ENCODE measurements around the gene CROCC. TPM values are rescaled to one million over a fixed set of nuclear protein-coding genes. Genes with fewer than 3 reads are reported as not detected.

Gene CROCC
- total RNA-seq, 1 donor from 2014 or later: 6.8 TPM

DNA sequence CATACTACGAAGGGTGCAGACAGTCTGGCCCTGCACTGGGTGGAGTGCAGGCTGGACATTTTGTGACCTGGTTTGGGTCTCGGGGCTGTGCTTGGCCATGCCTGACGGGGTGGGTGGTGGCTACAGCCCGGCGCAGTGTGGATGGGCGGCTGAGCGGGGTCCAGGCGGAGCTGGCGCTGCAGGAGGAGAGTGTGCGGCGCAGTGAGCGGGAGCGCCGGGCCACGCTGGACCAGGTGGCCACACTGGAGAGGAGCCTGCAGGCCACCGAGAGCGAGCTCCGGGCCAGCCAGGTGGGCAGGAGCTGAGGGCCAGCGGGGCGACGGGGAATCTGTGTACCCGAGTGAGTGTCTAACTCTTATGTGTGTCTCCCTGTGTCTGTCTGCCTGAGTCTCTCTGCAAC, 44.6 kb downstream of the CROCC start:
- H3K36me3 ChIP-seq (ENCODE audit: control insufficient read depth in 3 of 3, insufficient read depth in 3 of 3, low read length in 3 of 3): peaks cover 20 to 28% (median 28%) of the 10 kb centered on the region in 3 donors
- no peaks in the 10 kb centered on the region for H3K4me1 ChIP-seq (ENCODE audit: control insufficient read depth in 3 of 3, insufficient read depth in 3 of 3, low read length in 3 of 3)
- H3K27me3 ChIP-seq (ENCODE audit: control insufficient read depth in 3 of 3, insufficient read depth in 3 of 3, low read length in 3 of 3): no peaks in the 10 kb centered on the region
- H3K4me3 ChIP-seq (ENCODE audit: low read length in 3 of 3): no peak overlapping the region
- no peaks in the 10 kb centered on the region for H3K9me3 ChIP-seq (ENCODE audit: control insufficient read depth in 3 of 3, low read length in 3 of 3)
- H3K9ac ChIP-seq (ENCODE audit: low read depth in 1 of 3, low read length in 3 of 3): no peak overlapping the region
- no peak overlapping the region for H3K27ac ChIP-seq (ENCODE audit: low read depth, low read length)

DNA sequence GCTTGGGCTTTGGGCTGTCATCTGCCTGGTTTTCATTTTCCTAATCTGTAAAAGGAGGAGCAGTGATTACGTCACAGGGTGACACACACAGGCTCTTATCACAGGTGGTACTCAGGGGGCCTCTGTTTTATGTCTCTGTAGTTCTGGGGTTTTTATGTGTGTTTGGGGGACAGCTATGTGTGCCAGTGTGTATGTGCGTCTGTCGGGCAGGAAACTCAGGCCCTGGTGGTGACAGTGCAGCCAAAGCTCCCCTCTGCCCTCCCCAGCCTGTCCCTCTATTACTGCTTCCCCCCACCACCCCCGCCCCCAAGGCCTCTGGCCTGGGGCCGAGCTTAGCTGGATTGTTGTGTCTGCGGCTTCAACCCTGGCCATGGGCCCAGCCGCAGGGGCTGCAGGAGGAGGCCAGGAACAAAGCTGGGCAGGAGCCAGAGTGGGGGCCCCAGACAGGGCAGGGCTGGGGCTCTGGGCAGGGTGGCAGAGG, 45.4 kb downstream of the CROCC start:
- Histone ChIP-seq H3K9ac (ENCODE audit: low read depth in 1 of 3, low read length in 3 of 3) (no peak overlapping the region), H3K27me3 (ENCODE audit: control insufficient read depth in 3 of 3, insufficient read depth in 3 of 3, low read length in 3 of 3) (no peaks in the 10 kb centered on the region), H3K27ac (ENCODE audit: low read depth, low read length) (no peak overlapping the region), H3K36me3 (ENCODE audit: control insufficient read depth in 3 of 3, insufficient read depth in 3 of 3, low read length in 3 of 3) (peaks cover 21 to 28% (median 28%) of the 10 kb centered on the region in 3 donors), H3K9me3 (ENCODE audit: control insufficient read depth in 3 of 3, low read length in 3 of 3) (no peaks in the 10 kb centered on the region), H3K4me1 (ENCODE audit: control insufficient read depth in 3 of 3, insufficient read depth in 3 of 3, low read length in 3 of 3) (no peaks in the 10 kb centered on the region), H3K4me3 (ENCODE audit: low read length in 3 of 3) (no peak overlapping the region)

DNA sequence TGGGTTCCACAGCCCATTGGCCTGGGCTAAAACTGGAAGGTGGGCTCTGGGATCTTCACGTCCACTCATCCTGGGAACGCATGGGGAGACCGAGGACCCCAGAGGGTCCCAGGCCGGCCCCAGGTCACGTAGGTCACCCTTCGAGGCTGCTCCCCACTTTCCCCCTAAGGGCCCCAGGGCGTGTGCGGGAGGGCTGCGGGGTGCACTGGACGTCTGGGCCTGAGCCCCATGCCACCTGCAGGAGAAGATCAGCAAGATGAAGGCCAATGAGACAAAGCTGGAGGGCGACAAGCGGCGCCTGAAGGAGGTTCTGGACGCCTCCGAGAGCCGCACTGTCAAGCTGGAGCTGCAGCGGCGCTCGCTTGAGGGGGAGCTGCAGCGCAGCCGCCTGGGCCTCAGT, 46.2 kb downstream of the CROCC start:
- no peaks in the 10 kb centered on the region for H3K4me1 ChIP-seq (ENCODE audit: control insufficient read depth in 3 of 3, insufficient read depth in 3 of 3, low read length in 3 of 3)
- no peaks in the 10 kb centered on the region for H3K9me3 ChIP-seq (ENCODE audit: control insufficient read depth in 3 of 3, low read length in 3 of 3)
- no peak overlapping the region for H3K4me3 ChIP-seq (ENCODE audit: low read length in 3 of 3)
- no peak overlapping the region for H3K27ac ChIP-seq (ENCODE audit: low read depth, low read length)
- H3K9ac ChIP-seq (ENCODE audit: low read depth in 1 of 3, low read length in 3 of 3): no peak overlapping the region
- H3K36me3 ChIP-seq (ENCODE audit: control insufficient read depth in 3 of 3, insufficient read depth in 3 of 3, low read length in 3 of 3): peaks cover 21 to 28% (median 28%) of the 10 kb centered on the region in 3 donors
- no peaks in the 10 kb centered on the region for H3K27me3 ChIP-seq (ENCODE audit: control insufficient read depth in 3 of 3, insufficient read depth in 3 of 3, low read length in 3 of 3)

DNA sequence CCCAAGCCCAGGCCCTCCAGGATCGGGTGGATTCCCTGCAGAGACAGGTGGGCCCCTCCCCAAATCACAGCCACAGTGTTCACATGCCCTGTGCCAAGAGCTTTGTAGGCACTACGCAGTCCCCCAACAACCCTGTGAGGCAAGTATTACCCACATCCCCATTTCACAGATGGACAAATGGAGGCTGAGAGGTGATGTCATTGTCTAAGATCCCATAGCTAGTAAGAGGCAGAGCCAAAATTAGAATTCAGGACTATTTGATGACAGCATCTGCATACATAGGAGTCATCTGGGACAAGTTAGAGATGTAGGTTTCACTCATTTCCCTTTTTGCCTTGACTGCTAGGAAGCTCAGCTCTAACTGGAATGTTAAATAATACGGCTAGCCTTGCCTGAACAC, 46.6 kb downstream of the CROCC start:
- Histone ChIP-seq H3K36me3 (ENCODE audit: control insufficient read depth in 3 of 3, insufficient read depth in 3 of 3, low read length in 3 of 3) (peaks cover 21 to 28% (median 28%) of the 10 kb centered on the region in 3 donors), H3K4me1 (ENCODE audit: control insufficient read depth in 3 of 3, insufficient read depth in 3 of 3, low read length in 3 of 3) (no peaks in the 10 kb centered on the region), H3K4me3 (ENCODE audit: low read length in 3 of 3) (no peak overlapping the region), H3K9me3 (ENCODE audit: control insufficient read depth in 3 of 3, low read length in 3 of 3) (no peaks in the 10 kb centered on the region), H3K27ac (ENCODE audit: low read depth, low read length) (no peak overlapping the region), H3K9ac (ENCODE audit: low read depth in 1 of 3, low read length in 3 of 3) (no peak overlapping the region), H3K27me3 (ENCODE audit: control insufficient read depth in 3 of 3, insufficient read depth in 3 of 3, low read length in 3 of 3) (no peaks in the 10 kb centered on the region)

DNA sequence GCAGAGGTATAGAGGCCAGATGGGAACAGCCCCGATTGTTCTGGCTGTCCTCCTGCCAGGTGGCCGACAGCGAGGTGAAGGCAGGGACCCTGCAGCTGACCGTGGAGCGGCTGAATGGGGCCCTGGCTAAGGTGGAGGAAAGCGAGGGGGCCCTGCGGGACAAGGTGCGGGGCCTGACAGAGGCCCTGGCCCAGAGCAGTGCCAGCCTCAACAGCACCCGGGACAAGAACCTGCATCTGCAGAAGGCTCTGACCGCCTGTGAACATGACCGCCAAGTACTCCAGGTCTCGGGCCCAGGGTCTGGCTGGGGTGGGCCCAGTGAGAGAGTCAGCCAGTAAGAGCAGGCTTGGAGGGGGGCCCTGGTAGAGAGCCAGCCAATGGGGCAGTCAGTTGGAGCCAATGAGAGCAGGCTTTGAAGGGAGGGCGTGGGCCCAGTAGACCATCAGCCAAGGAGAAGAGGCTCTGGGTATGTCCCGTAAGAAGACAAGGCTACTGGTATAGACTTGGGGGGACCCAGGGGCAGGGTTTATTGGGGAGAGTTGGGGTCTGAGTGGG, 47.4 kb downstream of the CROCC start:
- H3K9me3 ChIP-seq (ENCODE audit: control insufficient read depth in 3 of 3, low read length in 3 of 3): no peaks in the 10 kb centered on the region
- H3K4me1 ChIP-seq (ENCODE audit: control insufficient read depth in 3 of 3, insufficient read depth in 3 of 3, low read length in 3 of 3): no peaks in the 10 kb centered on the region
- H3K36me3 ChIP-seq (ENCODE audit: control insufficient read depth in 3 of 3, insufficient read depth in 3 of 3, low read length in 3 of 3): peaks cover 21 to 28% (median 28%) of the 10 kb centered on the region in 3 donors

DNA sequence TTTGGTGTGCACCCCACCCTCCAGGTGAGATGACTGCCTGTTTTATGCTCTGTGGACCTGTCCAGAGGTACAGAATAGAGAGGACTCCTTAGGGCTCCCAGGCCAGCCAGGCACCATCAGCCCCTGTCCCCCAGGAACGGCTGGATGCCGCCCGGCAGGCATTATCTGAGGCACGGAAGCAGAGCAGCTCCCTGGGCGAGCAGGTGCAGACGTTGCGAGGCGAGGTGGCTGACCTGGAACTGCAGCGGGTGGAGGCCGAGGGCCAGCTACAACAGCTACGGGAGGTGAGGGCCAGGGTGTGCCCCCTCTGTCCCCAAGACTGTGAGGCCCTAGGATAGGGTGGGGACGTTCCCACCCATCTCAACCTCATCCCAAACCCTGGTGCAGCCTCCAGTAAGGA, 47.9 kb downstream of the CROCC start:
- no peaks in the 10 kb centered on the region for H3K4me1 ChIP-seq (ENCODE audit: control insufficient read depth in 3 of 3, insufficient read depth in 3 of 3, low read length in 3 of 3)

More for the DNA sequence above, 47.4 kb downstream of the CROCC start:
- no peak overlapping the region for H3K4me3 ChIP-seq (ENCODE audit: low read length in 3 of 3)
- no peaks in the 10 kb centered on the region for H3K27me3 ChIP-seq (ENCODE audit: control insufficient read depth in 3 of 3, insufficient read depth in 3 of 3, low read length in 3 of 3)
- no peak overlapping the region for H3K9ac ChIP-seq (ENCODE audit: low read depth in 1 of 3, low read length in 3 of 3)
- no peak overlapping the region for H3K27ac ChIP-seq (ENCODE audit: low read depth, low read length)

DNA sequence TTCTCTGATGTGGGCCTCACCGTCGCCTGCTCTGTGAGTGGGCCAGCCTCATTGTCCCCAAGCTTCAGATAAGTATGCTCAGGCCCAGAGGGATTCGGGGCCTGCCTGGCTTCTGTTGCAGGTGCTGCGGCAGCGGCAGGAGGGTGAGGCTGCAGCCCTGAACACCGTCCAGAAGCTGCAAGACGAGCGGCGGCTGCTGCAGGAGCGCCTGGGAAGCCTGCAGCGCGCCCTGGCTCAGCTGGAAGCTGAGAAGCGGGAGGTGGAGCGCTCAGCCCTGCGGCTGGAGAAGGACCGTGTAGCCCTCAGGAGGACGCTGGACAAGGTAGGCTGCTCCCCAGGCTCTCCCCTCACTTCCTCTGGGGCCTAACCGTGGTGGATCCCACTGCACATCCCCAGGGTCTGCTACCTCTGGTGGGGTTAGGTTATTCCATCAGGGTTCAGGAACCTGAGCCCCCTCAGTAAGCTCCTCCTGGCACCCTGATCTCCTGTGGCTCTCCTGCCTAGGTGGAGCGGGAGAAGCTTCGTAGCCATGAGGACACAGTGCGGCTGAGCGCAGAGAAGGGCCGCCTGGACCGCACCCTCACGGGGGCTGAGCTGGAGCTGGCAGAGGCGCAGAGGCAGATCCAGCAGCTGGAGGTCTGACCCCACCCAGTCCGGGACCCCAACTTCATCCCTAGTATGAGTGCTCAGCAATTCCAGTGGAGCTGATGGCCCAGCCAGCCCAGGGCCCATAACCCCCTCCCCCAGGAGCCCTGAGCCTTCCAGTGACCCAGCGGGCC, 48.6 kb downstream of the CROCC start:
- Histone ChIP-seq H3K4me1 (ENCODE audit: control insufficient read depth in 3 of 3, insufficient read depth in 3 of 3, low read length in 3 of 3) (no peaks in the 10 kb centered on the region), H3K27ac (ENCODE audit: low read depth, low read length) (no peak overlapping the region), H3K4me3 (ENCODE audit: low read length in 3 of 3) (no peak overlapping the region), H3K27me3 (ENCODE audit: control insufficient read depth in 3 of 3, insufficient read depth in 3 of 3, low read length in 3 of 3) (no peaks in the 10 kb centered on the region), H3K9me3 (ENCODE audit: control insufficient read depth in 3 of 3, low read length in 3 of 3) (no peaks in the 10 kb centered on the region), H3K36me3 (ENCODE audit: control insufficient read depth in 3 of 3, insufficient read depth in 3 of 3, low read length in 3 of 3) (peaks cover 21 to 24% (median 23%) of the 10 kb centered on the region in 3 donors), H3K9ac (ENCODE audit: low read depth in 1 of 3, low read length in 3 of 3) (no peak overlapping the region)

More for the DNA sequence above, 47.9 kb downstream of the CROCC start:
- no peak overlapping the region for H3K4me3 ChIP-seq (ENCODE audit: low read length in 3 of 3)
- no peaks in the 10 kb centered on the region for H3K27me3 ChIP-seq (ENCODE audit: control insufficient read depth in 3 of 3, insufficient read depth in 3 of 3, low read length in 3 of 3)
- no peak overlapping the region for H3K27ac ChIP-seq (ENCODE audit: low read depth, low read length)
- no peaks in the 10 kb centered on the region for H3K9me3 ChIP-seq (ENCODE audit: control insufficient read depth in 3 of 3, low read length in 3 of 3)
- H3K9ac ChIP-seq (ENCODE audit: low read depth in 1 of 3, low read length in 3 of 3): no peak overlapping the region
- H3K36me3 ChIP-seq (ENCODE audit: control insufficient read depth in 3 of 3, insufficient read depth in 3 of 3, low read length in 3 of 3): peaks cover 21 to 28% (median 28%) of the 10 kb centered on the region in 3 donors

DNA sequence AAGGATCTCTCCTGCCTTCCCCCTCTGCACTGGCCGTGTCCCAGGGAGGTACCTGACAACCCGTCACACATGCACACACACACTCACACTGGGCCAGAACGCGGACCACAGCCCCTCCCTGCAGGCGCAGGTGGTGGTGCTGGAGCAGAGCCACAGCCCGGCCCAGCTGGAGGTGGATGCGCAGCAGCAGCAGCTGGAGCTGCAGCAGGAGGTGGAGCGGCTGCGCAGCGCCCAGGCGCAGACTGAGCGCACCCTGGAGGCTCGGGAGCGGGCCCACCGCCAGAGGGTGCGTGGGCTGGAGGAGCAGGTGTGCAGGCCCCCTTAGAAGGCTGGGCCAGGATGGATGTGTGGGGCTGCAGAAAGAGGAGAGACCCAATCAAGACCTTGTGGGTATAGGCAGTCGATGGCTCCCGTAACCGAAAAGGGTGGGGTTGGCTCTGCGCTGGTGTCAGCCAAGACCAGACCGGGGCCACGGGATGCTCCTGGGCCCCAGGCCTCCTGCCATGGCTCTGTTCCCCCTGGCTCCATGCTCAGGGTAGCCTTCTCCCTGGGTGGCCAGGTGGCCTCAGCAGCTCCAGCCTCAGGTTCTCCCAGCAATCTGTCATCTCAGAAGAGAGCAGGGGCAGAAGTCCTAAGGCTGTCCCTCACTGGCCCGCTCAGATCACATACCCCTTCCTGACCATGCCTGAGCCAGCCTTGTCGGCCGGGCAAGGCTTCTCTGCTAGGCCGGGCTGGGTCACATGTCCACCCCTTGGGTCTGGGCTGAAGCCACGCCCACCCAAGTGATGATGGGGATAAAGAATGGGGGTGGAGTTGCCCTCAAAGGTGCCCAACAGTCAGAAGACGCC, 49.8 kb downstream of the CROCC start:
- H3K27ac ChIP-seq (ENCODE audit: low read depth, low read length): no peak overlapping the region
- no peak overlapping the region for H3K4me3 ChIP-seq (ENCODE audit: low read length in 3 of 3)
- H3K9ac ChIP-seq (ENCODE audit: low read depth in 1 of 3, low read length in 3 of 3): peak overlapping the region in 1 of 3 donors; percentile 3
- H3K4me1 ChIP-seq (ENCODE audit: control insufficient read depth in 3 of 3, insufficient read depth in 3 of 3, low read length in 3 of 3): no peaks in the 10 kb centered on the region
- peaks cover 11 to 14% (median 13%) of the 10 kb centered on the region in 3 donors for H3K36me3 ChIP-seq (ENCODE audit: control insufficient read depth in 3 of 3, insufficient read depth in 3 of 3, low read length in 3 of 3)
- H3K9me3 ChIP-seq (ENCODE audit: control insufficient read depth in 3 of 3, low read length in 3 of 3): no peaks in the 10 kb centered on the region
- no peaks in the 10 kb centered on the region for H3K27me3 ChIP-seq (ENCODE audit: control insufficient read depth in 3 of 3, insufficient read depth in 3 of 3, low read length in 3 of 3)

DNA sequence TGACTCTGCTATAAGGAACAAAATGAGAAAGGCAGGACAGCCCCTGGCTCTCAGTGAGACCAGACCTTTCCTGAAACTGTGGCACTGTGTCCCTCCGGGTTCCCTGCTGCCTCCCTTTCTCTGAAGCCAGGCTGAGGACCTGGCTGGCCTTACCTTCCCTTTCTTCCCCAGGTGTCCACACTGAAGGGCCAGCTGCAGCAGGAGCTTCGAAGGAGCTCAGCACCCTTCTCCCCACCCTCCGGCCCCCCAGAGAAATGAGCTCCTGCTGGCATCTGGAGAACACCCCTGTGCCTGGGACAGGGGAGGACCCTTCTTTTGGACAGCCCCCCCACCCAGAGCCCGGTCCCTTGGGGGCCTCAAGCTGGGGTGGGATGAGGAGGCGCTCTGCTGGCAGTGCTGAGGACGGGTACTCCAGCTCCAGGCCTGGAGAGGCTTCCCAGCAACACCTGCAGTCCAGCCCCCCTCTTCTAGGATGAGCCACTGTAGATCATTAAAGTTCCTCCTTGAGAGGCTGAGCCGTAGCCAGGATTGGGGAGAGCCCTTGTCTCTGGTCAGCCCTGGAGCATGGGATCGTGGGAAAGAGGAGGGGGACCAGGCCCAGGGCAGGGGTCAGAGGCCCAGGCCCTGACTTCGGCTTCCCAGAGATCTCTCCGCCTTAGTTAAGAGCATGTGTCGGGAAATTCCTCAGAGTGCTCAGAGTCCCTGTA, 50.6 kb downstream of the CROCC start:
- peaks cover 9 to 14% (median 12%) of the 10 kb centered on the region in 3 donors for H3K36me3 ChIP-seq (ENCODE audit: control insufficient read depth in 3 of 3, insufficient read depth in 3 of 3, low read length in 3 of 3)
- H3K9me3 ChIP-seq (ENCODE audit: control insufficient read depth in 3 of 3, low read length in 3 of 3): no peaks in the 10 kb centered on the region
- peak overlapping the region in 1 of 3 donors; percentile 3 for H3K9ac ChIP-seq (ENCODE audit: low read depth in 1 of 3, low read length in 3 of 3)
- H3K27ac ChIP-seq (ENCODE audit: low read depth, low read length): no peak overlapping the region
- H3K4me1 ChIP-seq (ENCODE audit: control insufficient read depth in 3 of 3, insufficient read depth in 3 of 3, low read length in 3 of 3): no peaks in the 10 kb centered on the region
- no peaks in the 10 kb centered on the region for H3K27me3 ChIP-seq (ENCODE audit: control insufficient read depth in 3 of 3, insufficient read depth in 3 of 3, low read length in 3 of 3)
- H3K4me3 ChIP-seq (ENCODE audit: low read length in 3 of 3): no peak overlapping the region

Data from skeletal muscle tissue (tissue), 4 donors.